CD4-positive, alpha-beta T cell treated with Interleukin-1 beta for 1 hour (primary cell): Measurements from ENCODE around the gene TSPYL6.
"Not testable (repeated sequence)": the region's sequence is repeated elsewhere in the genome, so short reads cannot be mapped to it uniquely, and the experiment has no call there.

Source experiments
- DNase-seq, 2 donors: peaks; one replicate each; pipeline ENCODE4 v3.0.0-alpha.2; 2020 to 2022

Gene TSPYL6

DNA sequence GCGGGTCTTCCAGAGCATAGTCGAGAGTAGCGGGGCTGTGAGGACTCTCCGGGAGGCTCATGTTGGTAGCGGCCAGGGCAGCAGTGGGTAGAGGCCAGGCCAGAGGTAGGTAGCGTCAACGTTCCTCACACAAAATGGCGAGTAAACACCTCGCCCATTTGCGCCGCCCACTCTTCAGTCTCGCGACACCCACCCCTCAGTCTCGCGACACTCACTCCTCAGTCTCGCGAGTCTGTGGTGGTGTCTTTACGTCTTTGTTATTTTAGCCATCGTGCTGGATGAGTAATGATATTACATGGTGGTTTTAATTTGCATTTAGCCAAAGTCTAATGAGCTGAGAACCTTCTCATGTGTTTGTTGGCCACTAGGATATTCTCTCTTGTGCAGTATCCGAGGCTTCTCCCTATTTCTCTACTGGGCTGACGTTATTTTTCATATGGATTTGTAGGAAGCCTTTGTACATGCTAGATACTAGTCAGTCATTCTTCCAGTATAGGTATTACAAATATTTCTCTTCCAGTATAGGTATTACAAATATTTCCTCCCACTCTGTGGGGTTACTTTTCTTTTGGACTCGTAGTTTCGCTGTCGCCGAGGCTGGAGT, at the start of gene TSPYL6:
Gene TSPYL6 (minus strand): TSS at position 139 of the 604 bp plus-strand sequence. CDS start 78 bp downstream, at position 61.
- no peak for DNase-seq

DNA sequence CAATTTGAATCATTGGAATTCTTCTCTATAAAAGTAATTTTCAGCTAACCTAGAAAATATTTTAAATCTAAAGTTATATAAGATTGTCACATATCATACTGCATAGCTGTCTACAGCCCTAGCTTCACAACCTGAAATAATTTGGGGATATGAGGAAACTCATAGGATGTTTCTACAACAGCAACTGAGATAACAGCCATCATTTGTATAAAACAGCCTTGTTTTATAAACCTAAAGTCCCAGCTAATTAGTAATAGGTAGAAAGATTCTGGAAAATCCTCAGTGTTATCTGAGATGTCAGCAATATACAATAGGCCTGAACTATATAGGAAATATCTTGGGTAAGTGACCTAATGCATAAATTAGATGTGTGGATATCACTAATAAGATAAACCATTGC, 47.6 kb upstream of the TSPYL6 start:
- no peak for DNase-seq

DNA sequence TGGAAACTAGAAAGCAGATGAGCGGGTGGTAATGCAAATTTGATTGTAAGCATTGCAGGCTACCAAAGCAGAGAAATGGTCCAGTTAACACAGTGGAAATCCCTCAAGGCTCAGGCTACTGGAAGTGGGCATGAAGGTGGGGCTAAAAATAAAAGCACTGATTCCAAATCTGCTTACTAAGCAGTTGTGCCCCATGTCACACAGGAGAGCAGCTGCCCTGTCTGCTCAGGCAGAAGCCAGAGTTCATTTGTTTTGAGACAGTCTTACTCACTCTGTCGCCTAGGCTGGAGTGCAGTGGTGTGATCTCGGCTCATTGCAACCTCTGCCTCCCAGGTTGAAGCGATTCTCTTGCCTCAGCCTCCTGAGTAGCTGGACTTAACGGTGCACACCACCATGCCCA, 42.5 kb upstream of the TSPYL6 start:
- DNase-seq = no peak

DNA sequence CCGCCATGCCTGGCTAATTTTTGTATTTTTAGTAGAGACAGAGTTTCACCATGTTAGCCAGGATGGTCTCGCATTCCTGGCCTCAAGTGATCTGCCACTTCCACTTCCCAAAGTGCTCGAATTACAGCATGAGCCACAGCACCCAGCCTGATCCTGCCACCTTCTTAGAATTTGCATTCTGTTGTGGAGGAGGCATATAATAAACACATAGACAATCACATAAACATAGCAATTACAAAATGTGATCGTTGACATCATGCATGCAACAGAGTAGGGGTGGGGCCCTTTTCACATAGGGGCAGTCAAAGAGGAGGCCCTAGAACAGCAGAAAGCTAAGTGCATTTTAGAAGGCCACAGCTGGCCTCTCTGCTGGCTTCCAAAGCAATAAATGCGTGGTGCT, 39.9 kb upstream of the TSPYL6 start:
- no peak for DNase-seq

DNA sequence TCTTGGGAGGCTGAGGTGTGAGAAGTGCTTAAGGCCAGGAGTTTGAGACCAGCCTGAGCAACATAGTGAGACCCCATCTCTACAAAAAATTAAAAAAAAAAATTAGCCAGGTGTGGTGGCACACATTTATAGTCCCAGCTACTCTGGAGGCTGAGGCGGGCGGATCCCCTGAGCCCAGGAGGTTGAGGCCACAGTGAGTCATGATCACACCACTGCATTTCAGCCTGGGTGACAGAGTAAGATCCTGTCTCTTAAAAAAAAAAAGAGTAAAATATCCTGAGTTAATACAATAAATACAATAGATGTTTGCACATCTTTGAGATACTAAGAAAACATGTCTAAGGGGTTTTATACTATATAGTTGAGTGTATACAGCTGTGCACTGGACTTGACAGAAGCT, 38.6 kb upstream of the TSPYL6 start:
- DNase-seq = not testable (repeated sequence)

DNA sequence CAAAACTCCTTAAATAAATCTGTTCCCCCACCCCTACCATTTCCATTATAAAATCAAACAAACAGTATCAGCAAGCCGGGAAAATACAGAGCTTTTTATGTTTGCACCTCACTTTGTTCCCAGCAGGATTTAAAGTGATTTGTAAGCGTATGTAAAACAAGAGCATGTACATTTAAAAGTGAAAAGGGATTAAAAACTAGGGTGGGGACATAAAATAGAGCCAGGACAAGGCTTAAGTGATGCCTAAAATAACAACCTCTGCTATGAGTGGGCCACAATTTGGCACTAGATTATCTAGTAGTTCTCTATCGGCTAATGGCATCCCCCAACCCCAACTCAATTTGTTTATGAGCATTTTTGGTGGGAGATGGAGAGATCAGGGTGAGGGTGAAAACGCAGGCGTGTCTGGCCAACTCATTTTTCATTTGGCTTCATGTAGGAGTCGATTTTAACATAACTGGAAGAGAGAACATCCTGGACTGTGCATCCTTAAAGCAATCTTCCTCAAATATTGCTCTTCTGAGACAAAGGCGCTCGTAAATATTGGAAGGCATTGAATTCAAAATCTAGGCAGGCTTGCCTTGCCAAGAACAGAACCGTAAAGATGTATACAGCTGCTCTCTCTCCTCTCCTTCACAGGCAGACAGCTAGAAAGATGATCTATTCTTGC, 34.5 kb upstream of the TSPYL6 start:
- no peak for DNase-seq

DNA sequence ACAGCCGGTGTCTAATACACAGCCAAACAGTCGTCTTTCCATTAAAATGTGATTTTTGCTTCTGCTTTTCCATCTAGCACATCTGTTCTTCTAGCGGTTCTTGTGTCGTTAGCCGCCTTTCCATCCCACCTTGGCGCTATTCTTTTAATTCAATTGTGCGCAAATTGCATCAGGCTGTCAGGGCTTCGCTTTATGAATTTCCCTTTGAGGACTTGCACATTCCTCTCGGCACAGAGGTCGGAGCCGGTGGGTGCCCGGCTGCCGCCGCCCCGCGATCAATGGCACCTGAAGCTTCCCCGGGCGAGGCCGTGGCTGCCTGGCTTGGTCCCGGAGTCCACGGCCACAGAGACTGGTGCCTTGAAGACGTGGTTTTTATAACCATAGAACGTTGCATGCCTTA, 33.9 kb upstream of the TSPYL6 start:
- no peak for DNase-seq

DNA sequence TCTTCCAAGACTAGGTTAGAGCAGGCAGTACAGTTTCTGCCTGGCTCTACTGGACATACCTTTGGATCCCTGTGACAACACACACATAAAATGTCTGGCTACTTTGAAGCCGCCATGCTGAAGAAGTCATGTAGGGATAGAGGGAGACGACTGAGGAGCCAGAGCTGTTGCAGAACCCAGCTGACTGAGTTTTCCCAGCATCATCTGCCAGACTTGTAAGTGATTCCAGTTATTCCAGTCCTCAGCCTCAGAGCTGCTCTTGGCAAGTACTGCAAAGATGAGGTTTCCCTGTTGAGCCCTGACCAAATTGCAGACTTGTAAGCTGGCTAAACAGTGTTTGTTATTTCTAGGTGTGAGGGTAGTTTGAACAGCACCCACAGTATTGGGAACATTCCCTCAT, 31.5 kb upstream of the TSPYL6 start:
- no peak for DNase-seq

DNA sequence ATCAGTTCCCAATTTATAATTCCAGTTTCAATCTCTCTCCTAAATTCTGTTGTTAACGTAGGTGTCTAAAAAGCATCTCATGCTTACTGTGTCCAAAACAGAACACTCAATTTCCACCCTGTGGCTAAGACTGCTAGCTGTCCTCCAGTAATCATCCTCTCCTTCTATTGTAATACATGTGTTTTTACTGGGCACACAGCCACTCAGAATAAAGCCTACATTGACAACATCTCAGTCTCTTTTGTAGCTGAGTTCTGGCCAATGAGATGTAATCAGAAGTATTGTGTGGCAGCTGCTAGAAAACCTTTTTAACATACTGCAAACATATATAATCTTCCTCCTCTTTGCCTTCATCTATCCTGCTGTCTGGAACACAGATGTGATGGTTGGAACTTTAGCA, 29.4 kb upstream of the TSPYL6 start:
- no peak for DNase-seq

DNA sequence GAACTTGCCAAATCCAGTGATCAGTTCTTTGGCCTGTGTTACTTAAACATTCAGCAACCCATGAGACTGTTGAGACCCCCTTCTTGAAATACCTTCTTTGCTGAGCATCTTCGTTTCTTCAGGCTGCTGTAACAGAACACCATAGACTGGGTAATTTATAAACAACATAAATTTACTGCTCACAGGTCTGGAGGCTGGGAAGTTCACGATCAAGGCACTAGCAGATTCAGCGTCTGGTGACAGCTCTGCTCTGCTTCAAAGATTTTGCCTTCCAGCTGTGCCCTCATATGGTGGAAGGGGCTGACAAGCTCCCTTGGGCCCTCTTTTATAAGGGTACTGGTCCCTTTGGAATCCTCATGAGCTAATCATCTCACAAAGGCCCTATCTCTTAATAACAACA, 28.8 kb upstream of the TSPYL6 start:
- no peak for DNase-seq

DNA sequence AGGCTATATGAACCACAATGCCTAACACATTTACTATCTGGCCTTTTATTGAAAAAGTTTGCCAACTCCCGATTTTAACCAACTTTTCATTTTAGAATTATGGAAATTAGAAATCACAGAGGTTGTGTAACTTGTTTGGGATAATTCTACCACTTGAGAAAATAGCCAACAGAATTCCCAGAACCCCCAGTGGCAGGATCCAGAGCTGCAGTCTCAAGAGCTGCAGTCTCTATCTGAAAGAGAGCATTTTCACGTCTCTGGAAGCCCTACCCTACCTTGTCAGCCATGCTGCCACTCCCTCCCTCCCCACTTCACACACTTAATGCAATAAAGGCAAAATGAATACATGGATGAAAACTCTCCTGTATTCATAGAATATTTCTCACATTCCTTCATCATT, 23.4 kb upstream of the TSPYL6 start:
- no peak for DNase-seq

DNA sequence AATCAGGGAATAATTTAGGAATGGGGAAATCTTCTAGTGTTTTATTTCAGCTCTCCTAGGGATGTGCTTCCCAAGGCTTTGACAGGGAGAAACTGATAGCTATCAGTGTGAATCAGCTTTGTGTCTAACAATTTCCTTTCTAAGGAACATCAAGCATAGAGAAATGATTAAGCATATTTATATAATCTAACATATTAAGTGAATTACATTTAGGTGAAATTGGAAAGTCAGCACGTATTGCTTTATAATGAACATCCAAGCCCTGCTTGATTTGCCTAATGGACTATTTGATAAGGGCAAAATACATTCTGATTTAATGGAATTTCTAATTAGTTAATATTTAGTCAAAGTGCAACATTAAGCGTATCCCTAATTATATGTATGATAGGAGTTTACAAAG, 19.5 kb upstream of the TSPYL6 start:
- DNase-seq = no peak

DNA sequence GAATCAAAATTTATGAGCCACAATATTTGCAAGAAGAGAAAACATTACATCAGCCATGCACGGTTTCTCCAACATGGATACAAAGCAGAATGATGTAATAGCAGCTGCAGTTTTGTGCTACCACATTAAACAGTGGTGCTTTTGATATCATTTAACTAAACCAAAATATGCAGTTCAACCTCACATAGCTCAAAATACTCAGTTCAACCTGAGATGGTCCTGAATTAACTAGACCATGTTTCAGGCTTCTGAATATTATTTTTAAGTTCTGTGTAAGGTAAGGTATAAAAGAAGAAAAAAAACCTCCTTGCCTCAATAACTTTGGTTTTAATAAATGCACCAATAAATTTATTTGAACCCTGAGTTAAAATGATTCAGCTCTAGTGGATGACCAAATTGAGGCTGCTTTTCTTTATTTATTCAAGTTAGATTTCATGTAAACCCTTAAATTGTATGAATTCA, 18.8 kb upstream of the TSPYL6 start:
- no peak for DNase-seq

DNA sequence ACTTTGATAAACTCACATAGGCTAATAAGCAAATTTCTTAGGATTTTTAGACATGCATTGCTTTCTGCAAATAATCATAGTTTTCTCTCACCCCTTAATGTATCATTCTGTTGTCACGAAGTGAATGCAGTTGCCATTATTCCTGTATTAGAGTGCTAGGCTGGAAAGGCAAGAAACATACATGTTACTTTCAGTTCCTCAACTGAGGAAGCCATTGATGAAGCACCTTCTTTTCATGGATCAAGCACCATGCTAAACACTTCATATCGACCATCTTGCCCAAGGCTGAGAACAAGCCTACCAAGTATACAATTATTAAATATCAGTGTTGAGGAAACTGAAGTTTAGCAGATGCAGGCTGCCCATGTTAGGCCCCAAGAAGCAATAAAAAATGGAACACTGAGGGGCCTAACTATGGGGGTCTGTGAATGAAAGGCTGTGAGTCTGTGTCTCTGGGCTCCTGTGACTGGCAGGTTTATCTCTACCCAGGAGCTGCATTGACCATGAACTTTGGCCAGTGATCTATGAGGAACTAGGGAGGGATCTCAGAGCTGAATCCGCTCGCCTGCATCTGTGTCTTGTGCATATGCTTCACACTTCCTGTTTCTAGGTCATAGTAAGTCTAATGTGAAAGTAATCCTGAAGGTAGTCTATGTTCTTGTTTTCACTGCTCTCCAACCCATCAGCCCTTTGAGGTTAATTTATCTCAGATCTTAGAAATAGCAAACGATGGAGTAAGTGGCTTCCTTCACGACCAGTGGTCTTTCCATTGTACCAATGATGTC, 16.0 kb upstream of the TSPYL6 start:
- peak; percentile 1 to 7 for DNase-seq

DNA sequence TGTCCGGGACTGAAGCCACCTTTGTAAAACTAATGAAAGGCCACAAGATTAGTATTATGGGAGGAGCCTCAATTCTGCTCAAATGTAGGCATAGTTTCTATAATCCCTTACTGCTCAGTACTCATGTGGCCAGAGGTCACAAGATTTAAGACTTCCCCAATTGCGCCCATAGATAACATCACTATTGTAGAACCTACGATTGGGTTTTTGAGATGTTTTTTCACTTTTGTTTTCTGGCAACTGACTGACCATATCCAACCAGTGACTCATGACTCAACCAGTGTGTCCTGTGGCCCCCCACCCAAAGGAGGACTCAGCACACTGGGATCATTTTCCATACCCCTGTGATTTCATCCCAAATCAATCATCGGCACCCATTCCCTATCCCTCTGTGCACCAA, 15.2 kb upstream of the TSPYL6 start:
- no peak for DNase-seq

DNA sequence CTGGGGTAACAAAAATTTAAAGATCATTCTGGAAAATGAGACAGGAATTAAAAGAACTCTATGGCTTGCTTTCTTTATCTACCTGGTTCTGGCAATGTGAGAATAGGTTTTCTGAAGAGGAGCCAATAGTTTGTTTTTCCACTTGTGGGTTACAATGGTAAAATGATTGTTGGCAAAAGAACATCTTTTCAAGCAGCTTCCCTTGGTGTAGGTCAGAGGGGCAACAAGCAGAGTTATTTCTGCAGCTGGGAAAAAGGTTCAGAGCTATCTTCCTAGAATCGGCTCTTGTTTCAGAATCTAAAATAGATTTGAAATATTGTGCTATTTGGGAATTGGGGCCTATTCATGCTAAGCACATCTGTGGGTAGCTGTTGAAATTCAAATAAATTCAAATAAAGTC, 11.5 kb upstream of the TSPYL6 start:
- no peak for DNase-seq

DNA sequence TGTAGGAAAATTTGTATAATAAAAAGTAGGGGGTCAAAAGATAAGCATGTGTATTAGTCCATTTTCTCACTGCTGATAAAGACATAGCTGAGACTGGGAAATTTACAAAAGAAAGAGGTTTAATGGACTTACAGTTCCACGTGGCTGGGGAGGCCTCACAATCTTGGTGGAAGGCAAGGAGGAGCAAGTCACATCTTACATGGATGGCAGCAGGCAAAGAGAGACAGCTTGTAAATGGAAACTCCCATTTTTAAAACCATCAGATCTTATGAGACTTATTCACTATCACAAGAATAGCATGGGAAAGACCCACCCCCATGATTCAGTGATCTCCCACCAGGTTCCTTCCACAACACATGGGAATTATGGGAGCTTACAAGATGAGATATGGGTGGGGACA, 9.1 kb upstream of the TSPYL6 start:
- not testable (repeated sequence) for DNase-seq

DNA sequence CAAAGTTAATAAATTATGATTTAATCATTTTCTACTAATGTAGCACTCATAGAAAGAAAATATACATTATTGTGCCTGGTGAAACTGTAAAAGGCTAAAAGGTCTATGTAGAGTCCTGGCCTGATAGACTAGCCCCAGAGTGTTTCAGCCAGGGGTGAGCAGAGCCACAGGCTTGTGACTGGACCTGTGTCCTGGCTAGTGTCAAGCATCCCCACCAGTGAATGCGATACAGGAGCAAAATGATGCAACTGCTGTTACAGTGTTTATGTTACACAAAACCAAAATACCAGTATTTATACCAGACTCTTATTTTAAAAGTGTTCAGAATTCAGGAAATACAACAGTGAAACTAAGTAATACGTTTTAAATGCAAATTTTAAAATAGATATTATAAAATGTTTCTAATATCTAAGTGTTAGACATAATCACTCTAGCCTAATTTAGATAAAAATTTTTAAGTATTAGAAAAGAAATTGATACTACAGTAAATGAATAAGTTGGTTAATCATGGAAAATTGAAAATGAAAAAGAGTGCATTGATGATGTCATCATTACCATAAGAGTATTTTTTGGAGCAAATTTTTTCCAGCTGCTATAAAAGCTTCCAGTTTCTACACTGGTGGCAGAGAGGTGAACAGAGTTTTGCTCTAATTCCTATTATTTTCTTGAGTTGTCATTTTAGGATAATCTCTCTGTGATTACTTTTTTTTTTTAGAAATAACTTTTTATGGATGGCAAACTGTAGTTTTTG, 6.2 kb upstream of the TSPYL6 start:
- DNase-seq = no peak

DNA sequence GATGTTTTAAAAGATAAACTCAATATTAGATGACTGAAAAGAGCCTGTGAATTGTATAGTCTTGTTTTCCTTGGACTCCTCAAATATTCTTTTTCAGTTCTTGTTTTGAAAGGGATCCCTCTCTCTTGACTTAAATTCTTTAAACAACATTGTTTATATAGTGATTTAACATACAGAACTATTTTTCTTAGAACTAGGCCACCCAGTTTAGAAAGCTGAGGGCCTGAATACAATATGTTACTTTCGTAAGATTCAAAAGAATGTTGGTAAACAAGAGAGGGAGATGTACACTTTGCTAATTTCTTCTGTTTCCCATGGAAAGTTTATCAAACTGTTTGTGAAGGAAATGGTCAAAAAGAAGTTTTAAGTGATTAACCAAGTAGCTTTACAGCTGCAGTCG, 5.5 kb upstream of the TSPYL6 start:
- no peak for DNase-seq

DNA sequence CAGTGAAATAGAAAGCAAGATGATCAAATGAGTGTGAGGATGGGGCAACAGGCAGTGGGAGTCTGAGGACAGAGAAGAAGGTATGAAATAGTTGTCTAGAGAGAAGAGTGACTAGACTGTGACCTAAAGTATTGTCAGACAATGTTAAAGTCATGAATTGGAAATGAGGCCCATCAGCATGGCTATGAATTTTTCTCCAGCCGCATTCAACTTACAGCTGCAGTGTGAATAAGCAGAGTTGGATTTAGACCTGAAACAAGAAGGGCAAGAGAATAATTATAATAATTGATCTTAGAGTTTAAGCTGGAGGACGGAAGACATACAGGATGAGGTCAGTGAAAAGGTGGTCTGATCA, 4.2 kb upstream of the TSPYL6 start:
- DNase-seq = no peak

DNA sequence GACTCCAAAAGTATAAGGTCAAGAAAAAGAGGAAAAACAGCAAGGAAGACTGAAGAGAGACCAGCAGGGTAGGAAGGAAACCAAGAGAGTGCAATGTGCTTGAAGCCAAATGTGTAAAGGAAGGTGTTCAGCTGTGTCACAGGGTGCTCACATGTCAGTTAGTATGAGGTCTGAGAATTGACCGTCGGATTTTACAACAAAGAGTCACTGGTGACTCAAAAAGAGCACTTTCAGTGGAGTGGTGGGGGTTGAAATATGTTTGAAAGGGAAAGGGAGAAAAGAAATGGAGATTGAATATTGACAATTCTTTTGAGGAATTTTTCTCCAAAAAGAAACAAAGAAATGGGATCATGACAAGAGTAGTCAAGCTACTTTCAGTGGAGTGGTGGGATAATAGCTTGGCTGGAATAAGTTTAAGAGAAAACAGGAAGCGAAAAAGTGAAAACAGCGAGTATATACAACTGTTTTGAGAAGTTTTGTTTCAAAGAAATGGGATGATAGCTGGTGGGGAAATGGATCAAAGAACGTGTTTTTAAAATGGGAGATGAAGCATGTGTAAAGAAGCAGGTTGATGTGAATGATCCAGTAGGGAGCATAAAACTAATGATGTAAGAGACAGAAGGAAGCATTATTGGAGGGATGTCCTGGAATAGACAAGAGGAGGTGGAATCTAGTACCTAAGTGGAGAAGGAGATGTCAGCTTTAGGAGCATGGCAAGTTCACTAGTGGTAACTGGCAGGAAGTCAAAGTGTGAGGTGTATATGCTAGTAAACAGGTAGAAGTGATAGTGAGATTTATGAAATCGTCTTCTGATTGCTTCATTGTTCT, 3.6 kb upstream of the TSPYL6 start:
- DNase-seq = no peak

DNA sequence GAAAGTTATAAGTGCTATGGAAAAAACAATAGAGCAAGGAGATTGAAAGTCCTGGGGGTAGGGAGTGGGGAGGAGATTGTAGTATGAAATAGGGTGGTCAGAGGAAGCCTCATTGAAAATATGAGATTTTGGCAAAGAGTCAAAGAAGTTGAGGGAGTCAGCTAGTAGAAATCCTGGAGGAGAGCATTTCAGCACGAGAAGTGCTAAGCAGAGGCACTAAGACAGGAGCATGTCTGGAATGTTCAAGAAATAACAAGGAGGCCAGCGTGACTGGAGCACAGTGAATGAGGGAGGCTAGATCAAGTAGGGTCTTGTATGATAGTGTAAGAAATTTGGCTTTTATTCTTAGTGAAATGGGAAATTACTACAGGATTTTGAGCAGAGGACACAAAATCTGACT, 2.1 kb upstream of the TSPYL6 start:
- DNase-seq = no peak
